HG03135 (cell line): ENCODE results near the gene PER2.

Experiments used
- ATAC-seq: cut with Tn5 transposase; IDR thresholded peaks from one replicate; pipeline ENCODE4 v1.9.1; 2021; ENCODE audit warnings: mild to moderate bottlenecking, moderate library complexity; ENCODE audit not compliant: unreplicated experiment

PER2 gene

DNA sequence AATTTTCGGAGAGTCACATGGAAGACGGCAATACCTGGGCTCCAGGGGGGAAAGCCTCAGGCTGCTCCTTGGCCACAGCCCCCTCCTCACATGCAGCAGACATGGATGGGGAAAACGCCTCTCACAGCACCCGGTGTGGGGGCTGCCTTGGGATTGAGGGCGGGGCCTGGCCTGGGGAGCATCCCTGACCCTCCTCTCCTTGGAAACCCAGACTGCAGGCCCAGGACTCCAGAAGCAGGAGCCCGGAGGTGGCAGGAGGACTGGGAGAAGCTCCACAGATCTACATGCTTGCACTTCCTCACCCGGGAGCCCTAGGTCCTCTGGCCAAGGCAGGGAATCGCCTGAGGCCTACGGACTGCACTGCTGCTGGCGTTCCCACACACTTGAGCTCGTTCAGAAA lies 36.4 kb downstream of the PER2 start:
- no peak for ATAC-seq

DNA sequence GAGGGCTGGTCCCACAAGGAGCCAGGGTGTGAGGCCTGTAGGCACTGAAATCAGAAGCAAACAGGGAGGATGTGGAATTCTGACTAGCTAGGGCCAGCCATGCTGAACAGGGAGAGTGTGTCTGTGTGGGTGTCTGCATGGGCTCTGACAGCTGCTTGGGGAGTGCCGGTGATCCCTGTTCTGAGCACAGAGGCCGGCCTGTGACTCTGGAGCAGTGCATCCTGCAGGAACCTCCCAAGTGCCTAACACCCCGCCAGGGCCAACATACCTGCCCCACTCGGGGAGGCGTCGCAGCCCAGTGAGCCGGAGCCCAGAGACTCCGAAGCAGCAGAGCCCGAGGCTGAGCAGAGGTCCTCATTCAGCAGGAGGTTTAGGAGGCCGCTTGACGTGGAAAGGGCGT lies 37.1 kb downstream of the PER2 start:
- ATAC-seq = no peak

DNA sequence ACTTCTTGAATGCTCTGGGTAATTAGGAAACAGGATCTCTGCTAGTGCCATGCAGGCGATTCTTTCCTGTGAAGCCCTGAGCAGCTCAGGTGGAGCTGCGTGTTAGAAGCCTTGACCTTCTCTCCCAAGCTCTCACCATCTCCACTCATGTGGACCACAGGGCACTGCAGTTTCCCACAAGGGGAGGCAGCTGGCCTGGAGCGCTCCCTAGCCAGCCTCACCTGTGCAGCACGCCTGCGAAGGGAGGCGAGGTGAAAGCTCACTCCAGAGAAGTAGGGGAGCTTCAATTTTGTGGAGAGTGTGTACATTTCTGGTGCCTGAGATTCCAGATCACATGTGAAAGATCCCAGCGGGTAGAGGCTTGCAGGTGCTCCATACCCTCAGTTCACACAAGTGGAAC lies 37.5 kb downstream of the PER2 start:
- ATAC-seq = no peak

DNA sequence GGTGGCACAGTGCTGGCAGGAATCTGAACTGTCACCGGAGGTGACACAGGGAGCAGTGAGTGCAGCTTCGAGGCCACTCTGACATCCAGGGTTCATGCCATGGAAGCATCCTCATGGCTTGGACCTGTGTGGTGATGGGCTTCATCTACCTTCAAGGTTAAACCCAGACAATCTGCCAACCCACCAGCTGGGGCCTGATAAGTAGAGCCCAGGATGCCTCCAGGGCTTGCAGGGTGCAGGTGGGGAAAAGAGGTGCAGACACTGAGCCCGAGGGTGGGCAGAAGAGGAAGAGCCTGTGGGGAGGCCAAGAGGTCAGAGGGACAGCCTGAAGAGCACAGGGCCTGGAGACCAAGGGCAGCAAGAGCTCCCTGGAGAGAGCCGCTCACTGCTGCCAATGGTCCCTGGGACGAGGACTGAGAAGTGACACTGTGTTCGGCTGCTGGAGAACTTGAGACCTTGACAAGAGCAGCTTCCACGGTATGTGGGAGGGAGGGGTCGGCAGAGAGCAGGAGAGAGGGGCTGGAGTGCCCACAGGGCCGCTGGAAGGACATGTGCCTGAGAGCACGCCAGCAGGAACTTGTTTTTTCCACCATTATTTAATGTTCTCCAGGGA lies 40.5 kb downstream of the PER2 start:
- no peak for ATAC-seq

DNA sequence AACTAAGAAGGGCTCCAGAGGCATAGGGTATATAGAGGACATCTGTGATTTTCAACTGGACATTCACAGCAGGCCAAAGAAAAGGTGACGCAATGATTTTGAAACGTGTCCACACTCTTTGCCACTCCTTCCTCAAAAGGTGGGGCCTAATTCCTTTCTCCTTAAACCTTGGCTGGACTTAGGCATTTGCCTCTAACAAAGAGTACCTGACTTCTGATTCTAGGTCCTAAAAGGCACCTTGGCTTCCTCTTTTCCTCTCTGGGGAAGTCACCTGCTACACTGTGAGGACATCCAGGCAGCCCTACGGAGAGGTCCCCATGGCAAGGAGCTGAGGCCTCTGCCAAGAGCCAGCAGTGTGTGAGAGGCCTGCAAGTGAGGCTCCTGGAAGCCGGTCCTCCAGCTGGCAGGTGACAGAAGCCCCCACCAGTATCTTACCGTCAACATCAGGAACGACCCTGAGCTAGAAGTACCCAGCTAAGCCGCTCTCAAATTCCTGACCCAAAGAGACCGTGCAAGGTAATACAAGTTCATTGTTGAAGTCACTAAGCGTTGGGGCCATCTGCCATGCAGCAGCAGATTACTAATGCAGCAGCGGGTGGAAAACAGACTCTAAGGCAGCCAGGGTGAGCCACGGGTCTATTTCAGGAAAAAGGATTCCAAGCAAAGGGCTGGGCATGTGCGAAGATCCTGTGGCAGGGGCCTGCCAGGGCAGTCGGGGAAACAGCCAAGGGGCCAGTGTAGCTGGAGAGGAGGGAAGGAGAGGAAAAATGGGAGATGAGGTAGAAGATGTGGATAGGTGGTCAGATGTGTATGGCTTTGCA lies 41.2 kb downstream of the PER2 start:
- no peak for ATAC-seq

DNA sequence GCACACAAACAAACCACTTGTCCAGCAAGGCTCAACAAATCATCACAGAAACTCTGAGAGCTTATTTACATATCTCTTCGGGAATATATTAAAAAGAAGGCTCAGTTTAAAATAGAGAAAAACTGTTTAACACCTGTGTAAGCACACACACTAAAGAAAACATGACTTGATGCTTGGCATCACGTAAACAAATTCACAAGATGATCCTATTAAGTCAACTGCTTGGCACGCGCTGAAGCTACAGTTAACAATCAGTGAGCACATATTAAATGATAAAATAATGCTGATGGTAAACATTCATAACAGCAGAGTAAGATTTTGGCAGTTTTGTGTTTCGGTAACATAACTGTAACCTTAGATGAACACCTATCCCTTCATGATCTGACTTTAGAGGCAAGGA lies 44.3 kb downstream of the PER2 start:
- ATAC-seq = no peak

DNA sequence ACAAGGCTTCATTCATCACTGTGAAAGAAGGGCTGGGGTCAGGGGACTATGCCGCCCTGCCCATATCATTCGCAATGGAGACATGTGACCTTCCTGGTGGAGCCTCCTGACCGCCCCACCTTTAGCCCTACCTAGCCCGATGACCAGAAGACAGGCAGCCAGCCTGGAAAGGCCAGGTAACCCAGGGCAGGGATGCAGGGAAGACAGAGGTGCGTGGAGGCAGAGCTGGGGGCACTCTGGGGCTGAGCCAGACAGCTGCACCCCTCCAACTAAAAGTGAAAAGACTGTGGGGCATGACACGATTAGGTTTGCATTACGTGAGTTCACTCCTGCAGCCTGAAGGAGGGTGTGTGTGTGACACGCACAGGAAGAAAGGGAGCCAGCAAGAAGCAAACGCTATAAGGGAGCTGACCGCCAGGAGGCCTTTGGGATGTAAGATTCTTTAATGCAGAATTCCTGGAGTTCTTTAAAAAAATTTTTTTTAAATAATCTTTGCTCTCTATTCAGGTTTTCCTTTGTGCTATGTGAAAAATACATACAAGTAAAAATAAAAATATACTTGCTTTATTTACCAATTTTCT lies 44.8 kb downstream of the PER2 start:
- ATAC-seq = no peak

DNA sequence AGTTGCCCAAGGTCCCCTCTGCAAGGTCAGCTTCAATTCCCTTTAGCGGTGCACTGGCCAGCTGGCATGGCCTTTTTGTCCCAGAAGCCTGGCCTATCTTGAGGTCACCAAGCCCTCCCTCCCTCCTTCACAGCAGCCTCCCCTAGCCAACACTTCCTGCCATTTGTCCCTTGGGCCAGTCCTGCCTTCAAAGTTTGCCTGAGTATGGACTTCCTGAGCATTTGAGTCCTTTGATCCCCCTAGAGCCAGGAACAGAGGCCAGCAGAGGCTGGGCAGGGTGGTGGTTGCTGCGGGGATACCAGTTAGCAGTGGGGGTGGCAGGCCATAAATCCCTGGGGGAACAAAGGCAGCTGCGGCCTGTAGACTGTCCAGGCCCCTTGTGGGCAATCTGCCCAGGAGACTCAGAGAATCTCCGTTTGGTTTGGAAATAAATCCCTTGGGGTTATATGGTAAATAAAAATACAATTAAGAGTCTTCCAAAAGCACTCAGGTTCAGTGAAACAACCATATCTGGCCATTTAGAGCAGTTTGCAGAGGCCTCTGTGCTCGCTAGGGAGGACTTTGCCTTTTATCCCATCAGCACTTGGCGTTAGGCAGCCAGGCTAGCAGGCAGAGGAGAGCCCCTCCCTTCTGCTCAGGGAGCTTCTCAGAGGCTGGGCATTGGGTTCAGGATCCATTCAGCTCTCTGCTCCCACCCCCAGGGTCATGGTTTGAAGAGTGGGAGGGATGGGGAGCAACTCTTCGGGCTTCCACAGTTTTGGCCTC lies 45.5 kb downstream of the PER2 start:
- no peak for ATAC-seq

DNA sequence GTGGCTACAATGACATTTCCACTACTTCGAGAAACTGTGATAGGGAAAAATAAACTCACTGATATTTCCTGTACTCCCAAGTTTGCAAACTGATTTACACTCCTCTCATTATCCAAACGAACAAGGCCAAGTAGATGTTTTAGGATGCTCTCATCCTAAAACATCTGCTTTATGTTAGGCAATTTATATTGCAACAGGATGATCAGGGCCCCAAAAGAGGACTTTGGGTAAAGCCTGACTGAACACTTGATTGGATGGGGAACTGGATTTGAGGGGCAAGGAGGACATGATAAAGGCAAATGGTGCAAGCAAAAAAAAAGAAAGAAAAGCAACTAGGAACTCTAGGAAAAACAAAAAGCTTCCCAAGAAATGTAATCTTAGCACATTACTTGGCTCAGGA lies 46.4 kb downstream of the PER2 start:
- ATAC-seq = no peak

DNA sequence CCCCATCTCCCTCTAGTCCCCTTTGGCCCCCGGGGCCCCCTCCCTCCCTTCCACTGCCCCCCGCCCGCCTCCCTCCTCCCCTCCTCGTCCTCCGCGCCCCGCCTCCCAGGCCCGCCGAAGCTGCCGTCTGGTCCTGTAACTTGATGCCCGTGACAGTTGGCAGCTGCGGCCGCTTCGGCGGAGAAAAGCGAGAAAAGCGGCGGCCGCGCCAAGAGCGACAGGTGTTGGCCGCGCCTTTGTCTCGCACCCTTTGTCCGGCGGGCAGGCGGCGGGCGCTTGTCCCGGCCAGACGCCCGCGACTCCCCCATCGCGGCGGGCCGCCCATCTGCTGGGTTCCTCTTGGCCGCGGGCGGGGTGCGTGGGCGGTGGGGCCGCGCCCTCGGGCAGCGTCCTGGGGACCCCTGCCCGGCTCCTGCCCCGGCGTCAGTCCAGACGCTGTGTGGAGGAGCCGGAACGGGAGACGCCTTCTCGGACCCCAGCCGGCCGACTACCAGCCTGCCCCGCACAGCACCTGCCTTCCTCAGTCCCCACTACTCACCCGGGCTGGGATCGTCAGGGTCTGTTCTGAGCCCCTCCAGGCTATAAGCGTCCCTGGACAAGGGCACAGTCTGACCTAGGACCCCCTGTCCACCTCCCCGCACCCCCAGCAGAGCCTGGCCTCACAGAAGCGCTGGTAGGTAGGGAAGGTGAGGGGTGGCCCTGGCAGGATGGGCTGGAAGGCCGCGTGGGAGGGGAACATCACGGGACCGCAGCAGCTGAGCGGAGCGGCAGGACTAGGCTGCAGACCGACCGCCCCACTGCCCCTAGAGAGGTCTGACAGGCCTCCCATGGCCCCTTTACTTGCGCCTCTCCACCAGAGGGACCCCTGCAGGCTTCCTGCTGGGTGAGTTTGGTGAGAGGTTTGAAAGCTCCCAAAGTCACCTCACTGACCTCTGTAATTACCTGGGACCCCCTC lies 47.4 kb downstream of the PER2 start:
- no peak for ATAC-seq

DNA sequence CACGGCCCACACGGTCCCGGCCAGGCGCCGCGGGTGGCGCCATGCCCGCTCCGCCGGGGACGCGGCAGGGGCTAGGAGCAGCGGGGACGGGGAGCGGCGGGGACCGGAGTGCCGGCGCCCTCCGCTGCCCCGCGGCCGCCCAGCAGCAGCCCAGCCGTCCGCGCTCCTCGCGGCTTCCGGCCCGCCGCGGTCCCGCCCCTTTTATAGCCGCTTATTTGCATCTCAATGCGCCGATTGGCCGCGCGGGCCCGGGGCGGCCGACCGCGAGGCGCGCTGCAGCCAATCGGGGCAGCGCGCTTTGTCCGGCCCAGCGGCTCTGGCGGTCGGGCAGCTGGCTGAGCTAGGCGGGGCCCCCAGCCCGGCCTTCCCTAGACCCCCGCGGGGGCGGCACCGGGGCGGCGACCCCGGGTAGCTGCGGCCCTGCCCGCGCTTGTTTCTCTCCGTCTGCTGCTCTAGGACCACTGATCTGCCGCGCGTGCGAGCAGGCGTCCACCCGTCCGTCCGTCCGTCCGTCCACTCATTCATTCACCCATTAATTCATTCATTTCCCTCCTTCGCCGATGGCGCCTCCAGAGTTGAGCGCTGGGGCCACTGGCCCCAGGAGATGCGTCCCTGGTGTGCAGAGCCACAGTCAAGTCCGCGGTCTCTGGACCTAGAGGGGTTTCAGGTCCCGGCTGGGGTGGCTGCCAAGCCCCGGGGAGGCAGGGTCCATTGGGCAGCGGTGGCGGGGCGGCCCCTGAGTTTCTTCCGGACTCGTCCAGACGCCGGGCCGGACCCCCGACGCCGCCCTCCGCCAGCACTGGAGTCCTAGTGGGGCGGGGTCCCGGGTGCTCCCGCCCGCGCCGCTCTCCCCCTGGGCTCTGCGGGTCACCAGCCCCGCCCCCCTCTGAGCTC lies 48.3 kb downstream of the PER2 start, which contains the start of gene HES6:
HES6 (minus strand) TSS at position 176 of the 894 bp plus-strand sequence; CDS start at position 43, 133 bp downstream.
- ATAC-seq = peak; percentile 87

DNA sequence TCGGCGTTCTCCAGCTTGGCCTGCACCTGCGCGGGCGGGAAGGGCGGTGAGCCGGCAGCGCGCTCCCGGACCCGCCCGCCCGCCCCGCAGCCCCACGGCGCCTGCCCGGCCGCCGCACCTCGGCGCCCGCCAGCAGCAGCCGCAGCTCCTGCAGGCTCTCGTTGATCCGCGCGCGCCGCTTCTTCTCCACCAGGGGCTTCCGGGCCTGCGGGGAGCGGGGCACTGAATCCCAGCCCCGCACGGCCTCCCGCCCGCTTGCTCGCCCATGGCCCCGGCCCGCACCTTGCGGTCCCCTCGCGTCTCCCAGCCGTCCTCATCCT lies 48.9 kb downstream of the PER2 start:
- ATAC-seq = peak; percentile 24

DNA sequence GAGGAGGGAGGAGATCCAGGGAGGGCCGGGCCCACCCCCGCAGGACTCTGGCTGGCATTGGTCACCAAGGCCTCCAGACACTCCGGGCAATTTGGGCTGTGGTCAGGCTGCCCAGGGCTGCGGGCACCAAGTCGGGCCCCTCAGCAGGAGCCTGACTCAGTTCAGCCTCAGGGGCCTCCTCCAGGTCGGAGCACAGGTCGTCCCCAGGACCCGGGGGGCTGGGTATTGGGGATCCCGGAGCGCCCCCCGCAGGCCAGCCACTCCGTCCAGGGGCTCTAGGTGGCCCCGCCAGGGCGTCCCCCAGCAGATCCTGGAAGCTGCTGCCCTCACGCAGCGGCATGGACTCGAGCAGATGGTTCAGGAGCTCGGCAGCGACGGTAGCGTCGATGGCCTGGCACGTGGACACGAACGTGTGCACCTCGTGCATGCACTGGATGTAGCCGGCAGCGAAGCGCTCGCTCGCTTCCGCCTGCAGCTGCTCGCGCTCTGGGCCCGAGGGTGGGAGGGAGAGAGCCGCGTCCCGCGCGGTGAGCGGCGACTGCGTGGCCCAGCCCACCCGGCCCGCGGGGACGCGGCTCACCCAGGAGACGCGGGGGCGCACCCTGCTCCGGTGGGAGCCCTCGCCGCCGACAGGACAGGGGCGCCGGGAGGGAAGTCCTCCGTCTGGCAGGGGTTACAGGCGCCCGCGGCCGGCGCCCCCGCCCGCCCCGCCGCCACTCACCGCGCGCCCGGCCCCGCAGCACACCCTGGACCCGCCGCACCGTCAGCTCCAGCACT lies 49.5 kb downstream of the PER2 start:
- peak; percentile 4 for ATAC-seq

DNA sequence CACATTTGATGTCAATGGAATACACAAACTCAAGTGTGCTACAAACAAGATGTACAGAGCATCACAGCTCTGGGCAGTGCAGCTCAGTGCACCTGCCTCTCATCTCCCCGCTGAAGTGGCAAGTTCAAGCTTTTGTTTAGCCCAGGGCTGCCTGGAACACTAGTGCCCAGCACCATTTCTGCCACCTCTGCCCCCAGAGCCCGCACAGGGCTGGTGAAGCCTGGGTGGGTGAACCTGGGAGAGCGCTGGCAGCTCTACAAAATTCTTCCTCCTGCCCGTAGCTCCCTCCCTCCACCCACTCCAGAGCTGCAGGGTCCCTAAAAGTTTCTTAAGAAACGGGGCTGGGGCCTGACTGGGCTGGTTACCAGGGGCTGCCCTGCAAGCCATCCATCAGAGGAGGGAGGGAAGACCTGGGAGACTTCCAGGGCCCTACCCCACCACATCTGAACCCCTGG lies 50.1 kb downstream of the PER2 start:
- ATAC-seq = no peak

DNA sequence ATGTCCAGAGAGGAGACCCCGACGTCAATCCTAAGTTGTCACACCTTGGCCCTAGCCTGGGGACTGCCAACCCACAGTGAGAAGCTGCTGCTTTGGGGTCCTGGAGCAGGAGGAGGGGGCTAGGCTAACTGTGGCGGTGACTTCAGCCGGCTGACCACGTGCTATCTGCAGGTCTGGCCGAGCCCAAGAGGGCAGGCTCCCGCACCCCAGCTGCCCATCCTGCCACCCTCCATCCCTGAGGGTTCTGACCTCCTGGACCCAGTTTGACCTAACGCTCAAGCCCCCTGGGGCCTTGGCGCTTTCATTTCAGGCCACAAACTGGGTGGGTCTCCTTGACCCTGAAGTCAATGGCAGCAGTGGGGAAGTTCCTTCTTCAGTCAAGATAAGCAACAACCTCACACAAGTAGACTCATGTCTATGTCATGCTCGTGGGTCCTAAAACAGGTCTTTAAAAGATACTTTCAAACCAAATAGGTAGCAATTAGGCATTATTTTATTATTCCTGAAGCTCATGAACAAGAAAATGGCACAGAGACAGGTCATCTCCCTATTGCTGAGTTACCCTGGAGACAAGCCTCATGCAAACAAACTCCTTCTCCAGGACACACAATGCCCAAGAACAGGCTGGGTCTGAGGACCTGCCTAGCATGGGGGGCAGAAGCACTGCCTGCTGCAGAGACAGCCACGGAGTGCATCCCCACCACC lies 50.8 kb downstream of the PER2 start:
- no peak for ATAC-seq

DNA sequence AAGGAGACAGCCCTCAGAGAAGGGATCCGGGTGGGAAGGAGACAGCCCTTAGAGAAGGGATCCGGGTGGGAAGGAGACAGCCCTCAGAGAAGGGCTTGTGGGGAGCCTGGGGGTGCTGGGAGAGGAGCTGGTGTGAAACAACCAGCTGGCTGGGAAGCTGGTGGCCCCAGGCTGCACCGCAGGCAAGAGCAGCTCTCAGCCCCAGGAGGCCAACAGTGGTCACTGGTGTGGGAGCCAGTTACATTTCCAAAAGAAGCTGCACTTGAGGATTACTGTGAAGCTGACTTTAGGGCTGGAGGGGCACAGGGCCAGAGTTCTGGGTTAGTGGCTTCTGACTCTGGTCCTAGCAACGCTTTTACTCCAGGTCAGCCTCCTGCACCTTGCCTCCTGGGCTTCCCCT lies 51.8 kb downstream of the PER2 start:
- no peak for ATAC-seq

DNA sequence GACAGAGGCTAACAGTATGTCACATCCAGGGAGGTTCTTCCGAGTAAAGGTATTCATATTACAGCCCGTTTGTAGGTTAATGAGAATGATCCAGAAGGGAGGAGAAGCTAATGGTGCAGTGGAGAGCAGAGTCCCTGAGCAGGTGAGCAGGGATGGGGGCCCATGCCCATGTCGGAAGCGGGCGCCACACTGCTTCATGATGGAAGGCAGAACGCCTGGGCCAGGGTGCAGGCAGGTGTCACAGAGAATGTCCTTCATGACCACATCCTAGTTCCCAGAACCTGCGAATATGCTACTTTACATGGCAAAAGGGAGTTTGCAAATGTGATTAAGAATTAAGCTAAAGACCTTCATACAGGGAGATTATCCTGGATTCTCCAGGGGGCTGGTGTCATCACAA lies 52.6 kb downstream of the PER2 start:
- ATAC-seq = no peak

DNA sequence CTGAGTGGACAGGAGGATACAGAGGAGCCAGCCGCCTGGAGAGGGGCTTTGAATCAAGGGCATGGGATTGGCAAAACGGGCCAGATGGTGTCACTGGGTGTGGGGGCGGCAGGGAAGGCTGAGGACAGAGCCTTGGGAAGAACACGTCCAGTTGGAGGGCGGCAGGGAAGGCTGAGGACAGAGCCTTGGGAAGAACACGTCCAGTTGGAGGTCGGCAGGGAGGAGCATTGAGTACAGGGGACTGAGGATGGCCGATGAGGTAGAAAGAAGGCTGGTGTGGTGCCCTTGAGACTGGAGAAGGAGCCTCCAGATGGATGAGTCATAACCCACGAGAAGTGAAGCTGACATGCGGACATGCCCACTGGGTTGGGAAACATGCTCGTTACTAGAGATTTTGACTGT lies 53.1 kb downstream of the PER2 start:
- ATAC-seq = no peak
